ENCODE measurements around the gene PYY.
A peak's percentile ranks its signal among the peaks of the same experiment; 100 is the strongest.
"Not testable (repeated sequence)": the region's sequence is repeated elsewhere in the genome, so short reads cannot be mapped to it uniquely, and the experiment has no call there.

The PYY gene

DNA sequence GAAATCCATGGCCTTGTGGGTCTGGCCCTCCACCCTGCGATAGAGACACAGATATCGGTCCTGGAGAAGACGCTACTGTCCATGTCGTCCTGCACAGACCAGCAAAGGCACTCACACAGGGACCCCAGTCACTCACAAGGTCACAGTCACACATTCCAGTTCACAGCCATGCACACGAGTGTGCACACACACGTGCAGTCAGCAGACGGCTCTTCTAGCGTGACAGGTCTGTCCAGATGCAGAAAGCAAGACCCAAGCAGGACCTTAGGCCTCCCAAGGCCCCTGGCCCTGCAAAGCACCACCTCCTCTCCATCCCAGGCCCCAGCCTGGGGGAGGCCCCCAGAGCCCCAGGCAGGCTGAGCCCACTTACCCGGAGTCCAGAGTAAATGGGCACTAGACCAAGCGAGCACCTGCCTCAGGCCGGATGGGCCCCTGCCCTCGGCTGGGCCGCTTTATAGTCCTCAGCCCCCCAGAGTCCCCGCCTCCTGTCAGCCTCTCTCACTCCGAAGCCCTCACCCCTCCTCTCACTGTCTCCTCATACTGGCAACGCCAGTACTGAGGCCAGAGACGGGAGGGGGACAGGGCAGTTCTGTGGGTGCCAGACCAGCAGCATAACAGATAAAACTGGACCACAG, 11.6 kb downstream of the PYY start, which contains the start of gene PPY:
Gene PPY (minus strand): TSS at position 426 of the 635 bp plus-strand sequence. CDS start 822 bp downstream, outside the sequence.
- no peak for DNase-seq

- no peak for DNase-seq
These were observed 13.1 kb downstream of the PYY start for GRCh38 chr17:43940630-43941029.

DNA sequence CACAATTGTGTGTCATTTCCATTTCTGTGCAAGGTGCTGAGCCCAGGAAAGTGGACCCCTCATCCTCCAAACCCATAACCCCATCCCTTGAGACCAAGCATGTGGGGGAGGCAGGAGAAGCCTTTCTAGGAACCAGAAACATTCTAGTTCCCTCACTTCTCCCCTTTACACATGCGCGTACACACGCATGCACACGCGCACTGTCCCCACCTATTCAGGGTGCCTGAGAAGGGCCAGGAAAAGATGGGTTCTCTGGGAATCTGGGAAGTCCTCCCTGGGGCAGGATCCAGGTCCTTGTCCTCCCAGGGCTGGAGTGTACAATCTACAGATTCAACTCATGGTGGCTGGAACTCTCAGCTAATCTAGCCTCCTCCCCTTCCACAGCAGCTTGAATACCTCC, 13.9 kb downstream of the PYY start:
- DNase-seq = no peak

GRCh38 chr17:43939452-43939851, 14.3 kb downstream of the PYY start:
- not testable (repeated sequence) for DNase-seq

DNA sequence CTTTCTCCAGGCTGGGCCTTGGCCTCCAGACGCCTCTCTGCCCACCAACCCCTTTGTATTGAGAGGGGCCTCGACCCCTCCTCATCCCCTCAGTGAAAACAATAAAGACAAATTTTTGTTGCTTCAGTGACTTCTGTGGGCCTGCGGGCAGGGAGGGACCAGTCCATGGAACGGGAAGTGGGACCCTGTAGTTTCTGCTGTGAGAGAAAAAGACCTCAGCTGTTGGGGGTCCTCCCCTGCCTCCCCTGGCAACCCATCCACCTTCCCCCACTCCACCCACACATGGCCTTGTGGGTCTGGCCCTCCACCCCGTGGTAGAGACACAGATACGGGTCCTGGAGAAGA, 14.9 kb downstream of the PYY start:
- DNase-seq = no peak

DNA sequence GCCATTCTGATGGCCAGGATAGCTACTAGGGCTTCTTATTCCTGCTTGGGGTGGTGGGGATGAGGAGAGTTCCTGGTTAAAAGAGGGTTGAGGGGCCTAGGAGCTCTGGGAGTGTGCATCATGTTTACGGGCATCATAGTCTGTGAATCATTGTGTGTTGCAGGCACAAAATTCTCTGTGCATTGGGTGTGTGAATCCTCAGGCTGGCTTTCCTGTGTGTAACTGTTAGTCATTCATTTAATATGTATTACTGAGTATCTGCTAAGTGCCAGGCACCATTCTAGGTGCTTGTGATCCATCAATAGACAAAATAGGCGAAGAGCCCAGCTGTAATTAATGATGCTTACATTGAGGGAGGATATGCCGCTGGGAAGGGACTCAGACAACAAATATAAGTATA, 17.3 kb downstream of the PYY start:
- DNase-seq = no peak

DNA sequence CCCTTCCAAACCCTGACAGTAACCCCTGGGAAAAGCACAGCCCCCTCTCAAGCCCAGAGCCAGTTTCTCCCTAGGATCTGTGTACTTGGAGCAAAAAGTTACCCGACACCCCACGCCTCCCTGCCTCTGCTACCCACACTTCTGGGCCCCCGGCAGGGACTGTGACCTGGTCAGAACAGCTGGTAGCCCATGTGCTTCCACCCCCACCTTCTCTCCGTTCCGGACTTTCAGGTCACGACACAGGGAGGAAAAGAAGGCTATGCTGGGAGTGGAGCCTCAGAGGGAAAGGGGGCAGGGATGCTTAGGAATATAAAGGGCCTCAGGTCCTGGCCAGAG, 17.8 kb downstream of the PYY start:
- no peak for DNase-seq

- DNase-seq = no peak
These were observed 18.4 kb downstream of the PYY start for GRCh38 chr17:43935204-43935925.

DNA sequence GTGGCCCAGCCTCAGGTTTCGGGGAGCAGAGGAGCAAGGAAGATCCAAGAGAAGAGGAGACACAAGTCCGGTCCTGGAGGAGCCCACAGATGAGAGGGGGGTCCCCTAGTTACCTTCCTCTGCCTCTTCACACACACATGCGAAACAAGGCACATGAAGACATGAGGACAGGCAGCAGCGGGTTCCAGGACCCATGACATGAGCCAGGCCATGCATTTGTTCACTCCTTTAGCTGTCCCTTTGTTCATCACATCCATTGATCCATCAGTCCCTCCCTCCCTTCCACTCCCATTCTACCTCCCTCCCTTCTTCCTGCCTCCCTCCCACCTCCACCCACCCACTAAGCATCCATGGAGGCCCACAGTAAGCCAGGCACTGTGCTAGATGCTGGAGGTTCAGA, 20.8 kb downstream of the PYY start:
- DNase-seq = no peak

DNA sequence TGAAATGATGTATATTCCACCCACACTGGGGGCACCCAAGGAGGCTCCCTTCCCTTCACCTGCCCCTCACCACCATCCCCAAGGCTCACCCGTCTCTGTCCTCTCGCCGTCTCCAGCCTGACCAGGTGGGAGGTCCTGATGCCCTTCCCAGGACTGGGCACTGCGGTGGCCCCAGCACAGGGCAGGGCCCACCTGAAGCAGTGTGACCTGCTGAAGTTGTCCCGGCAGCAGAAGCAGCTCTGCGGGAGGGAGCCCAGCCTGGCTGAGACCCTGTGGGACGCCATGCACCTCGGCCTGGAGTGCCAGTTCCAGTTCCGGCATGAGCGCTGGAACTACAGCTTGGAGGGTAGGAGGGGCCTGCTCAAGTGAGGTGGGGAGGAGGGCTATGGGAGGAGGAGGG, 21.4 kb downstream of the PYY start:
- no peak for DNase-seq

- DNase-seq = no peak
These were observed 22.6 kb downstream of the PYY start for GRCh38 chr17:43931062-43931571.

- DNase-seq = no peak
These were observed 25.1 kb downstream of the PYY start for GRCh38 chr17:43928609-43929008.

DNA sequence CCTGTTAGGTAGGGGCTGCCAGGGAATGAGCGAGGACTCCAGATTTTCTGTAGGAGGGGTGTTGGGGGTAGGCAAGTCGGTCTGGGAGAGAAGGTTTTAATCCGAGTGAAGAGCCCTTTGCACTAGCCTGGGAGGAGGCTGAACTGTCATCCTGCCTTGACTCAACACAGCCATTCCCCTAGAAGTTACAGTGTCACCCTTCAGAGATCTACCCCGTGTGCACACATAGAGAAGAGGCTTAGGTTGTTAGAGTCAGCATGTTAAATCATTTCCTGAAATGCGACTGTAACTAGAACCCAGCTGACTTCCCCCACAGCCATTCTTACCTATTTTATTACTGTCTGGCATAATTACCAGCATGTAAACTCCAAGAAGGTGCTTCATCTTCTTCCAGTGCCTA, 25.8 kb downstream of the PYY start:
- DNase-seq = not testable (repeated sequence)

DNA sequence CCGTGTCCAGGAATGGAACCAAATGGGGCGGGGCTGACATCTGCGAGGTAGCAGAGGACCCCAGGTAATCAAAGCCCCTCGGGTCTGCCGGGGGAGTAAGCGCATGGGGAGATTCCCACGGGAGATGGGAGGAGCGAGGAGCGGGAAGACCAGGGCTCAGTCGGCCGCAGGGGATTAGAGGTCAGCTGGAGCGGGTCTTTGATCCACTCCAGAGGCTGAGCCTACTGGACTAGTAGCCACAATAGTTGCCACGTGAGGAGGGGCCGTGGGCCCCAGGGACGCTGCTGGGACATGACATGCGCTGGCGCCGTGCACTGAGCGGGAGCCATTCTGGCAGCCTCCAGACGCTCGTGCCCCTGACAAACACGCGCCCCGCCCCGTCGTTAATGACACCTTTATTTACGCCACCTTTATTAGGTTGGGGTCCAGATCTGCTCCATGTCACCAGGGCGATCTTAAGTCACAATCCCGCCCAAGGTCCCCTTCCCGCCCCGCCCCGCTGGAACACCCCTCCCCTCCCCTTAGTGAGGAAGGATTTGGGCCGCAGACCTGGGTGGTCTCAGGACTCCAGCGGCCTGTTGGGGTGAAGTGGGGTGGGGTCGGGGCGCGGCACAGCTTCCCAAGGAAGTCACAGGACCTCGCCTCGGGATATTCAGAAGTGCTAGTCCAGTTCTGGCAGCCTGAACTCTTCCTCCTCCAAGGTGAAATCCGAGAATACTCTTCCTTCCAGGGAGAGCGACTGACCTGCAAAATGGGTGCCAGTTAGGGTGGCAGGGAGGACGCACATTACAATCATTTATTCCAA, 26.5 kb downstream of the PYY start:
- DNase-seq = no peak

DNA sequence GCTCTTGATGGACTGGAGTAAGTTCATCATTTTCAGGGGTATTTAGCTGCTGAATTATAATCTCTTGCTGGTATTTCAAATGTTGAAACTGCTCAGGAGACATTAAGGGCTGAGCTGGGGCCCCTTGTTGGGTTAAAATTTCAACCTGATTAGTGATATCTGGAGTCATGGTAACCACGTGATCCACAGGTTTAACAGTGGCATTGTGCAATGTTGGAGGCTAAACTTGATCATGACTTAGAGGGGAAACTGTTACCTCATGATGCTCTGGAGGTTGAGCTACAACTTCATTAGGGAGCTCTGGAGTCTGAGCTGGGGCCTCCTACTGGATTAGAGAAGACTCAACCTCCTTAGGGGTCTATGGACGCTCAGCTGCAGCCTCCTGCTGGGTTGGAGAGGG, 29.2 kb downstream of the PYY start:
- no peak for DNase-seq

- no peak for DNase-seq
These were observed 33.1 kb downstream of the PYY start for GRCh38 chr17:43920500-43921095.

DNA sequence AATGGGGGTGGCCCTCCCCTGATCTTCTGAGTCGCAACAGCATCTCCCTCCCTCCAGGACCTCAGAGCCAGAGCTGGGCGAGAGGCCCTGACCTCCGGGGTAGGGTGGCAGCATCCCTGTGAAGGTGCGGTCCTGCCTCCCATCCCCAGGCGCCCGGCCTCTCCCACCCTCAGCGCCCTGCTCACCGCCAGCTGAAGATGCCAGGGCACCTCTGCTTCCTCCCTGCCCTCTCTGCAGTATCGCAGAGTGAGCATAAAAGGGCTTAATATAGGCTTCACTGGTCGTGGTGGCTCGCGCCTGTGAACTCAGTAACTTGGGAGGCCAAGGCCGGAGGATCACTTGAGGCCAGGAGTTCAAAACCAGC, 35.7 kb downstream of the PYY start:
- no peak for DNase-seq

GRCh38 chr17:43917348-43918025, 36.3 kb downstream of the PYY start:
- DNase-seq = peak; percentile 54

GRCh38 chr17:43917016-43917347, 36.8 kb downstream of the PYY start:
- DNase-seq = no peak

DNA sequence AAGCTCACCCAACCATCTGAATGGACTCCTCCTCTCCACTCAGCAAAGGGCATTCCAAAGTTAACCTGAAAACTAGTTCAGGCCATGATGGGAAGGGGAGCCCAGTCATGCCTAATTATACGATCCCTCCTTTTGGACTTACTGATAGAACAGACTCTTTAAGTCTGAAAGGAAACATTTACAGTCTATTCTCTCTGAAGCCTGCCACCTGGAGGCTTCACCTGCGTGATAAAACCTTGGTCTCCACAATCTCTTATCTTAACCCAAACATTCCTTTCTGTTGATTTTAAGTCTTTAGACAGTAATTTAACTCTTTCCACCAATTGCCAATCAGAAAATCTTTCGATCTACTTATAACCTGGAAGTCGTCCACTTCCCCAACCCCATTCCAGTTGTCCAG, 37.4 kb downstream of the PYY start:
- DNase-seq = no peak

- DNase-seq = no peak
These were observed 38.2 kb downstream of the PYY start for GRCh38 chr17:43915559-43915958.

- no peak for DNase-seq
These were observed 39.3 kb downstream of the PYY start for GRCh38 chr17:43914451-43914850.

DNA sequence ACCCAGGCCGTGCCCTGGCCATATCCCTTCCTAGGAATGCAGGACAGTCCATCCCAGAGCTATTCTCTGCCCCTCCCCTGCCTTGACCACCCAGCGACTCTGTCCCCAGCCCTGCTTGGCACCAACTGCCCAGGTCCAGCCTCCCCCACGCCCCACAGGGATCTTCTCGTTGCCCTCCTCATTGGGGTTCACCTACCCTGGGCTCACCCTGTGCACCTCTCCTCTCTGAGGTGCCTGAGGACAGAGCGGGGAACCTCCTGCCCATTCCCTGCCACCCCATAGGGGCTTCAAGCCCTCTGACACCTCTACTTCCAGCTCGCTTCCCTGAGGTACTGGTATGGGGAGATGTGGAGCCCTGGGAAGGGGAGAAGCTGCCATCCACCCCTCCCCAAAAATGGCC, 40.2 kb downstream of the PYY start:
- DNase-seq = no peak

Measured in CD4-positive, alpha-beta T cell treated with Interleukin-10 for 1 hour (primary cell).